HS-27A (cell line): Measurements from ENCODE around the gene ATP2A3.
"Not testable (repeated sequence)": the region's sequence is repeated elsewhere in the genome, so short reads cannot be mapped to it uniquely, and the experiment has no call there.

ENCODE experiments used
- DNase-seq: peaks from one replicate; pipeline ENCODE4 v3.0.0-alpha.2; 2012; ENCODE audit warnings: low read depth, missing footprints

The ATP2A3 gene

GRCh38 chr17:3991699-3992098, 27.5 kb upstream of the ATP2A3 start:
- DNase-seq: not testable (repeated sequence)

- no peak for DNase-seq
These were observed 26.3 kb upstream of the ATP2A3 start for GRCh38 chr17:3990386-3991127.

- no peak for DNase-seq
These were observed 25.0 kb upstream of the ATP2A3 start for GRCh38 chr17:3989041-3989886.

GRCh38 chr17:3988297-3989040, 24.2 kb upstream of the ATP2A3 start:
- no peak for DNase-seq

- DNase-seq: no peak
These were observed 22.7 kb upstream of the ATP2A3 start for GRCh38 chr17:3986939-3987335.

- no peak for DNase-seq
These were observed 22.2 kb upstream of the ATP2A3 start for GRCh38 chr17:3986270-3986938.

- no peak for DNase-seq
These were observed 21.6 kb upstream of the ATP2A3 start for GRCh38 chr17:3985846-3986245.

- no peak for DNase-seq
These were observed 19.6 kb upstream of the ATP2A3 start for GRCh38 chr17:3983606-3984484.

- DNase-seq: no peak
These were observed 18.3 kb upstream of the ATP2A3 start for GRCh38 chr17:3982541-3983017.

- no peak for DNase-seq
These were observed 17.9 kb upstream of the ATP2A3 start for GRCh38 chr17:3982113-3982512.

GRCh38 chr17:3981455-3981854, 17.2 kb upstream of the ATP2A3 start:
- DNase-seq: no peak

GRCh38 chr17:3980381-3981014, 16.3 kb upstream of the ATP2A3 start:
- DNase-seq: no peak

- no peak for DNase-seq
These were observed 15.0 kb upstream of the ATP2A3 start for GRCh38 chr17:3979290-3979611.

GRCh38 chr17:3978421-3979289, 14.4 kb upstream of the ATP2A3 start:
- no peak for DNase-seq

GRCh38 chr17:3977387-3977786, 13.2 kb upstream of the ATP2A3 start:
- DNase-seq: no peak

GRCh38 chr17:3976675-3977171, 12.5 kb upstream of the ATP2A3 start:
- DNase-seq: no peak

GRCh38 chr17:3974980-3975379, 10.7 kb upstream of the ATP2A3 start:
- DNase-seq: no peak

- DNase-seq: no peak
These were observed 10.0 kb upstream of the ATP2A3 start for GRCh38 chr17:3974138-3974687.

- DNase-seq: no peak
These were observed 9.4 kb upstream of the ATP2A3 start for GRCh38 chr17:3973495-3974137.
